HG02973 (cell line): Measurements from ENCODE around the gene ATP11A.

Experiments
- ATAC-seq: cut with Tn5 transposase; IDR thresholded peaks from one replicate; pipeline ENCODE4 v1.9.1; 2021; ENCODE audit warnings: moderate library complexity; ENCODE audit not compliant: unreplicated experiment

The ATP11A gene

GRCh38 chr13:112917056-112917664 is 227.3 kb downstream of the ATP11A start:
- no peak for ATAC-seq

GRCh38 chr13:112917737-112918136 is 227.9 kb downstream of the ATP11A start:
- no peak for ATAC-seq

GRCh38 chr13:112918266-112918665 is 228.4 kb downstream of the ATP11A start:
- no peak for ATAC-seq

GRCh38 chr13:112918746-112919145 is 228.9 kb downstream of the ATP11A start:
- no peak for ATAC-seq

GRCh38 chr13:112923962-112924361 is 234.1 kb downstream of the ATP11A start:
- ATAC-seq, result no peak

GRCh38 chr13:112924365-112924764 is 234.5 kb downstream of the ATP11A start:
- no peak for ATAC-seq

GRCh38 chr13:112926003-112926402 is 236.2 kb downstream of the ATP11A start:
- ATAC-seq, result no peak

- ATAC-seq, result no peak
These were observed 237.2 kb downstream of the ATP11A start for GRCh38 chr13:112926993-112927392.

- no peak for ATAC-seq
These were observed 238.5 kb downstream of the ATP11A start for GRCh38 chr13:112928020-112928971.

GRCh38 chr13:112928972-112929782 is 239.3 kb downstream of the ATP11A start:
- ATAC-seq, result no peak

GRCh38 chr13:112929783-112930055 is 239.9 kb downstream of the ATP11A start:
- ATAC-seq, result no peak

- ATAC-seq, result no peak
These were observed 240.4 kb downstream of the ATP11A start for GRCh38 chr13:112930192-112930591.

- ATAC-seq, result no peak
These were observed 241.4 kb downstream of the ATP11A start for GRCh38 chr13:112931028-112931934.

- ATAC-seq, result no peak
These were observed 243.1 kb downstream of the ATP11A start for GRCh38 chr13:112932971-112933370.

- no peak for ATAC-seq
These were observed 243.8 kb downstream of the ATP11A start for GRCh38 chr13:112933649-112934048.

- no peak for ATAC-seq
These were observed 244.2 kb downstream of the ATP11A start for GRCh38 chr13:112934078-112934477.
